ENCODE measurements around the gene FAM117B. TPM values are rescaled to one million over a fixed set of nuclear protein-coding genes. Genes with fewer than 3 reads are reported as not detected.

Gene FAM117B
- total RNA-seq, 3 donors from 2014 or later (not counting 1 experiment from before 2014, with no cell fraction given) = 11.6 to 14.2 (median 13.1) TPM

- H3K27me3 Mint-ChIP-seq (ENCODE audit: low read depth in 2 of 2) = no peaks in the 10 kb centered on the region
- WGBS (ENCODE audit: insufficient coverage) = 35% methylated on average over 5 of the region's 5 CpGs
- no peaks in the 10 kb centered on the region for H3K27me3 ChIP-seq (ENCODE audit: control insufficient read depth, insufficient read depth, low read length)
- no peaks in the 10 kb centered on the region for H3K36me3 Mint-ChIP-seq
- H3K27ac Mint-ChIP-seq = no peak overlapping the region
- peak overlapping the region; percentile 26 for H3K4me3 Mint-ChIP-seq
- peak in 1 of 2 donors; percentile 72 for DNase-seq
- H3K36me3 ChIP-seq (ENCODE audit: control insufficient read depth, insufficient read depth, low read length) = no peaks in the 10 kb centered on the region
- intact Hi-C loops (cut with micrococcal nuclease) = no loop called here
- H3K9me3 ChIP-seq (ENCODE audit: control insufficient read depth, insufficient read depth, low read length) = no peaks in the 10 kb centered on the region
- ATAC-seq = peak in 2 of 3 donors; percentile 25 to 42
- peaks cover 14% of the 10 kb centered on the region for H3K4me1 ChIP-seq (ENCODE audit: control insufficient read depth, insufficient read depth, low read length)
- H3K4me3 ChIP-seq (ENCODE audit: low read length) = no peak overlapping the region
- H3K9me3 Mint-ChIP-seq = no peaks in the 10 kb centered on the region
- peak overlapping the region; percentile 75 for H3K27ac ChIP-seq (ENCODE audit: low read length)
- H3K4me1 Mint-ChIP-seq = peaks cover 12 to 14% of the 10 kb centered on the region in 2 donors
- no peak for TF ChIP-seq CTCF (IDR thresholded peaks at IDR 0.05)
These were observed 8.5 kb downstream of the FAM117B start for GRCh38 chr2:202643012-202643858.

- Mint-ChIP-seq H3K9me3 (no peaks in the 10 kb centered on the region), H3K4me3 (no peak overlapping the region), H3K36me3 (no peaks in the 10 kb centered on the region), H3K27me3 (ENCODE audit: low read depth in 2 of 2) (no peaks in the 10 kb centered on the region), H3K27ac (no peak overlapping the region), H3K4me1 (peaks cover 21 to 27% of the 10 kb centered on the region in 2 donors)
- Histone ChIP-seq H3K4me1 (ENCODE audit: control insufficient read depth, insufficient read depth, low read length) (peaks cover 2% of the 10 kb centered on the region), H3K36me3 (ENCODE audit: control insufficient read depth, insufficient read depth, low read length) (no peaks in the 10 kb centered on the region), H3K4me3 (ENCODE audit: low read length) (no peak overlapping the region), H3K27ac (ENCODE audit: low read length) (no peak overlapping the region), H3K27me3 (ENCODE audit: control insufficient read depth, insufficient read depth, low read length) (no peaks in the 10 kb centered on the region), H3K9me3 (ENCODE audit: control insufficient read depth, insufficient read depth, low read length) (no peaks in the 10 kb centered on the region)
- DNase-seq (no peak), ATAC-seq (no peak)
- over 99% methylated on average over 4 of the region's 4 CpGs for WGBS (ENCODE audit: insufficient coverage)
- no peak for TF ChIP-seq CTCF (IDR thresholded peaks at IDR 0.05)
- intact Hi-C loops (cut with micrococcal nuclease) = no loop called here
These were observed 17.4 kb downstream of the FAM117B start for GRCh38 chr2:202652119-202652518.

GRCh38 chr2:202653890-202654289 lies 19.1 kb downstream of the FAM117B start:
- intact Hi-C loops (cut with micrococcal nuclease) = no loop called here
- Mint-ChIP-seq H3K4me1 (peaks cover 18 to 23% of the 10 kb centered on the region in 2 donors), H3K9me3 (no peaks in the 10 kb centered on the region), H3K27ac (no peak overlapping the region), H3K27me3 (ENCODE audit: low read depth in 2 of 2) (no peaks in the 10 kb centered on the region), H3K36me3 (no peaks in the 10 kb centered on the region), H3K4me3 (no peak overlapping the region)
- Histone ChIP-seq H3K27me3 (ENCODE audit: control insufficient read depth, insufficient read depth, low read length) (no peaks in the 10 kb centered on the region), H3K9me3 (ENCODE audit: control insufficient read depth, insufficient read depth, low read length) (no peaks in the 10 kb centered on the region), H3K36me3 (ENCODE audit: control insufficient read depth, insufficient read depth, low read length) (no peaks in the 10 kb centered on the region), H3K27ac (ENCODE audit: low read length) (no peak overlapping the region), H3K4me1 (ENCODE audit: control insufficient read depth, insufficient read depth, low read length) (peaks cover 7% of the 10 kb centered on the region), H3K4me3 (ENCODE audit: low read length) (no peak overlapping the region)
- TF ChIP-seq CTCF (IDR thresholded peaks at IDR 0.05) = no peak
- DNase-seq = no peak
- ATAC-seq = no peak
- 92% methylated on average over 4 of the region's 4 CpGs for WGBS (ENCODE audit: insufficient coverage)

Data from natural killer cell (primary cell).